ENCODE measurements around the gene SNRNP200. TPM values are rescaled to one million over a fixed set of nuclear protein-coding genes. Genes with fewer than 3 reads are reported as not detected.

SNRNP200 gene
- total and polyA plus RNA-seq, 8 donors = 31.2 to 184 (median 78.5) TPM

GRCh38 chr2:96317584-96317997 lies 12.2 kb upstream of the SNRNP200 start:
- peaks cover 0 to 51% (median 24%) of the 10 kb centered on the region in 3 donors for H3K27me3 ChIP-seq
- no peak overlapping the region for H3K4me3 ChIP-seq
- DNase-seq = no peak
- 90 to 94% (median 93%) methylated on average over 4 of the region's 4 CpGs for WGBS, 5 donors
- H3K27ac ChIP-seq = no peak overlapping the region
- intact Hi-C loops (cut with DNase I; ENCODE audit: low total_unique reads) = no loop called here
- H3K4me1 ChIP-seq = peaks cover 10 to 22% (median 15%) of the 10 kb centered on the region in 4 donors
- no peaks in the 10 kb centered on the region for H3K9me3 ChIP-seq
- no peaks in the 10 kb centered on the region for H3K36me3 ChIP-seq
- no peak for TF ChIP-seq POLR2A (IDR thresholded peaks at IDR 0.05)
- TF ChIP-seq EP300 (IDR thresholded peaks at IDR 0.05) = no peak

- H3K4me3 ChIP-seq = no peak overlapping the region
- TF ChIP-seq POLR2AphosphoS5 (IDR thresholded peaks at IDR 0.05) (no peak), POLR2A (IDR thresholded peaks at IDR 0.05) (no peak), EP300 (IDR thresholded peaks at IDR 0.05) (no peak), CTCF (IDR thresholded peaks at IDR 0.05) (no peak)
- no peaks in the 10 kb centered on the region for H3K9me3 ChIP-seq
- H3K36me3 ChIP-seq = no peaks in the 10 kb centered on the region
- peaks cover 0 to 45% (median 24%) of the 10 kb centered on the region in 3 donors for H3K27me3 ChIP-seq
- DNase-seq = no peak
- H3K4me1 ChIP-seq = peaks cover 9 to 19% (median 13%) of the 10 kb centered on the region in 4 donors
- H3K27ac ChIP-seq = no peak overlapping the region
- intact Hi-C loops (cut with DNase I; ENCODE audit: low total_unique reads) = no loop called here
These were observed 11.7 kb upstream of the SNRNP200 start for GRCh38 chr2:96316999-96317398.

GRCh38 chr2:96315400-96316071 lies 10.2 kb upstream of the SNRNP200 start:
- DNase-seq = peak in 1 of 2 donors; percentile 22
- WGBS, 5 donors = 46 to 73% (median 63%) methylated on average over 7 of the region's 7 CpGs
- H3K27ac ChIP-seq = peak overlapping the region; percentile 9 to 62 (median 29)
- H3K27me3 ChIP-seq = peaks cover 0 to 30% (median 12%) of the 10 kb centered on the region in 3 donors
- no peaks in the 10 kb centered on the region for H3K36me3 ChIP-seq
- H3K4me3 ChIP-seq = no peak overlapping the region
- no peaks in the 10 kb centered on the region for H3K9me3 ChIP-seq
- H3K4me1 ChIP-seq = peaks cover 0 to 4% (median 0%) of the 10 kb centered on the region in 4 donors
- TF ChIP-seq CTCF (IDR thresholded peaks at IDR 0.05) (no peak), POLR2A (IDR thresholded peaks at IDR 0.05) (no peak), POLR2AphosphoS5 (IDR thresholded peaks at IDR 0.05) (no peak), EP300 (IDR thresholded peaks at IDR 0.05) (no peak)
- intact Hi-C loops (cut with DNase I; ENCODE audit: low total_unique reads) = no loop called here

- no peak for TF ChIP-seq POLR2A (IDR thresholded peaks at IDR 0.05)
- TF ChIP-seq CTCF (IDR thresholded peaks at IDR 0.05) = no peak
- TF ChIP-seq POLR2AphosphoS5 (IDR thresholded peaks at IDR 0.05) = no peak
- no peak for TF ChIP-seq EP300 (IDR thresholded peaks at IDR 0.05)
- no peak for DNase-seq
- no peaks in the 10 kb centered on the region for H3K9me3 ChIP-seq
- no peak overlapping the region for H3K4me3 ChIP-seq
- H3K27me3 ChIP-seq = peaks cover 0 to 25% (median 8%) of the 10 kb centered on the region in 3 donors
- H3K4me1 ChIP-seq = no peaks in the 10 kb centered on the region
- intact Hi-C loops (cut with DNase I; ENCODE audit: low total_unique reads) = no loop called here
- peak overlapping the region in 1 of 5 donors; percentile 62 for H3K27ac ChIP-seq
- 66 to 85% (median 70%) methylated on average over 3 of the region's 3 CpGs for WGBS, 5 donors
- no peaks in the 10 kb centered on the region for H3K36me3 ChIP-seq
These were observed 9.7 kb upstream of the SNRNP200 start for GRCh38 chr2:96315005-96315399.

- intact Hi-C loops (cut with DNase I; ENCODE audit: low total_unique reads) = no loop called here
- H3K27me3 ChIP-seq = no peaks in the 10 kb centered on the region
- no peak for TF ChIP-seq CTCF (IDR thresholded peaks at IDR 0.05)
- no peak for TF ChIP-seq POLR2AphosphoS5 (IDR thresholded peaks at IDR 0.05)
- no peak for TF ChIP-seq EP300 (IDR thresholded peaks at IDR 0.05)
- TF ChIP-seq POLR2A (IDR thresholded peaks at IDR 0.05) = no peak
- no peak overlapping the region for H3K4me3 ChIP-seq
- no peak overlapping the region for H3K27ac ChIP-seq
- H3K9me3 ChIP-seq = no peaks in the 10 kb centered on the region
- H3K36me3 ChIP-seq = peaks cover 3 to 13% (median 10%) of the 10 kb centered on the region in 4 donors
- 83 to 98% (median 85%) methylated on average over 5 of the region's 5 CpGs for WGBS, 5 donors
- H3K4me1 ChIP-seq = peaks cover 18 to 27% (median 25%) of the 10 kb centered on the region in 4 donors
- no peak for DNase-seq
These were observed 2.9 kb upstream of the SNRNP200 start for GRCh38 chr2:96308248-96308647.
